Measurements from ENCODE around the gene LSM10.

Gene LSM10

GRCh38 chr1:36382231-36382630 lies 15.5 kb downstream of the LSM10 start:
- Histone ChIP-seq H3K27ac (no peak overlapping the region), H3K4me3 (ENCODE audit: low read depth, low read length) (no peak overlapping the region), H3K36me3 (replicated peaks) (no peaks in the 10 kb centered on the region), H3K27me3 (replicated peaks) (no peaks in the 10 kb centered on the region)
- DNase-seq = no peak
- TF ChIP-seq, protein P1, sequence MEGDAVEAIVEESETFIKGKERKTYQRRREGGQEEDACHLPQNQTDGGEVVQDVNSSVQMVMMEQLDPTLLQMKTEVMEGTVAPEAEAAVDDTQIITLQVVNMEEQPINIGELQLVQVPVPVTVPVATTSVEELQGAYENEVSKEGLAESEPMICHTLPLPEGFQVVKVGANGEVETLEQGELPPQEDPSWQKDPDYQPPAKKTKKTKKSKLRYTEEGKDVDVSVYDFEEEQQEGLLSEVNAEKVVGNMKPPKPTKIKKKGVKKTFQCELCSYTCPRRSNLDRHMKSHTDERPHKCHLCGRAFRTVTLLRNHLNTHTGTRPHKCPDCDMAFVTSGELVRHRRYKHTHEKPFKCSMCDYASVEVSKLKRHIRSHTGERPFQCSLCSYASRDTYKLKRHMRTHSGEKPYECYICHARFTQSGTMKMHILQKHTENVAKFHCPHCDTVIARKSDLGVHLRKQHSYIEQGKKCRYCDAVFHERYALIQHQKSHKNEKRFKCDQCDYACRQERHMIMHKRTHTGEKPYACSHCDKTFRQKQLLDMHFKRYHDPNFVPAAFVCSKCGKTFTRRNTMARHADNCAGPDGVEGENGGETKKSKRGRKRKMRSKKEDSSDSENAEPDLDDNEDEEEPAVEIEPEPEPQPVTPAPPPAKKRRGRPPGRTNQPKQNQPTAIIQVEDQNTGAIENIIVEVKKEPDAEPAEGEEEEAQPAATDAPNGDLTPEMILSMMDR (IDR thresholded peaks at IDR 0.05; ENCODE audit: low read depth, low read length, missing control alignments) = no peak
- in situ Hi-C loops (cut with HindIII; ENCODE audit: low pct_ligation_motif_present, low sequenced_read_pairs) = no loop called here

DNA sequence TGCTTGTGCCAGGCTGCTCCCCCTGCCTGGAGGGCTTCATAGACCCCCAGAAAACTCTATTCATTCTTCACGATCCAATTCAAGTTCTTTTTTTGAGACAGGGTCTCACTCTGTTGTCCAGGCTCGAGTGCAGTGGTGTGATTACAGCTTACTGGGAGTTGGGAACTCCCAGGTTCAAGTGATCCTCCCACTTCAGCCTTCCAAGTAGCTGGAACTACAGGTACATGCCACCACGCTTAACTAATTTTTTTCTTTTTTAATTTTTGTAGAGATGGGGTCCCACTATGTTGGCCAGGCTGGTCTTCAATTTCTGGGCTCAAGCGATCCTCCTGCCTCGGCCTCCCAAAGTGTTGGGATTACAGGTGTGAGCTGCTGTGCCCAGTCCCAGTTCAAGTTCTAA lies 16.3 kb downstream of the LSM10 start:
- no peak overlapping the region for H3K4me3 ChIP-seq (ENCODE audit: low read depth, low read length)
- no peaks in the 10 kb centered on the region for H3K36me3 ChIP-seq (replicated peaks)
- no peak for DNase-seq
- H3K27me3 ChIP-seq (replicated peaks) = no peaks in the 10 kb centered on the region
- no peak overlapping the region for H3K27ac ChIP-seq
- TF ChIP-seq, protein P1 (IDR thresholded peaks at IDR 0.05; ENCODE audit: low read depth, low read length, missing control alignments) = no peak
- in situ Hi-C loops (cut with HindIII; ENCODE audit: low pct_ligation_motif_present, low sequenced_read_pairs) = no loop called here

DNA sequence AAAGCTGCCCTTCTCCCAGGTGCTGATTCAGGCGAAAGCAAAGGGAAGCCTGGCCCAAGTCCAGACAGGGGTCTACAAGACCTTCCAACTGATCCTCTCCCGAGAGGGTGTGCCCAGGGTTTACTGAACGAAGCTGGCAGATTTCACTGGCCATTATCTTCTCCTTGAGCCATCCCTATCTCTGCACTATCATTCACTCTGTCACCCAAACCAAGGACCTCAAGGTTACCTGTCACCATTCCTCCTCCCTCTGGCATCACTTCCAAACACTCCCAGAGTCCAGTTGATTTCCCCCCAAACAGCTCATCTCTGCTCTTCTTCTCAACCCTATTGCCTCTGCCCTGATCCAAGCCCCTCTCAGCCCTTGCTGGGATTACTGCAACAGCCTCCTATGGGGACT lies 16.9 kb downstream of the LSM10 start:
- TF ChIP-seq, protein P1 (IDR thresholded peaks at IDR 0.05; ENCODE audit: low read depth, low read length, missing control alignments) = no peak
- no peak for DNase-seq
- no peak overlapping the region for H3K4me3 ChIP-seq (ENCODE audit: low read depth, low read length)
- H3K36me3 ChIP-seq (replicated peaks) = peaks cover 2% of the 10 kb centered on the region
- in situ Hi-C loops (cut with HindIII; ENCODE audit: low pct_ligation_motif_present, low sequenced_read_pairs) = no loop called here
- H3K27me3 ChIP-seq (replicated peaks) = no peaks in the 10 kb centered on the region
- H3K27ac ChIP-seq = no peak overlapping the region

DNA sequence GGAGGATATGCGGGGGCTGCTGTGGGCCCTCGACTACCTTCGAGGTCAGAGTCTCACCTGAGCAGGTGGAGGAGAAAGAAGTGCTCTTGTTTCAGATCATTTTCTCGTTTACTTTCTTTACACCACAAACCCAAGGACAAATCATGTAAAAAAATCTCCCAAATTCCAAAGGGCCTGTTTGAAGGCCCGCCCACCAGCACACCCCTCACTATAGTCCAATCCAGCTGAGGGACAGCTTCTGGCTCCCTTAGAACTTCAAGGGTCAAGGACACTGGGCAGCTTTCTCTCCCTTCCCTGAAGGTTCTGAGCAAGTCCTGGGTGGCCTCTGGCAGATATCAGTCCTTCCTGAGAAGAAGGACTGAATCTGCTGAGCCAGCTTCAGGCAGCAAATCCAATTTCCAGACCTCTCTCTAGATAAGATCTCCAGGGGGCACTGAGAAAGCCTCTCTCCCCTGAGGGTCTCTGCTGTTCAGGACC lies 17.5 kb downstream of the LSM10 start:
- Histone ChIP-seq H3K4me3 (ENCODE audit: low read depth, low read length) (no peak overlapping the region), H3K27me3 (replicated peaks) (no peaks in the 10 kb centered on the region), H3K27ac (no peak overlapping the region), H3K36me3 (replicated peaks) (peaks cover 2% of the 10 kb centered on the region)
- no peak for DNase-seq
- TF ChIP-seq, protein P1 (IDR thresholded peaks at IDR 0.05; ENCODE audit: low read depth, low read length, missing control alignments) = no peak
- in situ Hi-C loops (cut with HindIII; ENCODE audit: low pct_ligation_motif_present, low sequenced_read_pairs) = no loop called here

DNA sequence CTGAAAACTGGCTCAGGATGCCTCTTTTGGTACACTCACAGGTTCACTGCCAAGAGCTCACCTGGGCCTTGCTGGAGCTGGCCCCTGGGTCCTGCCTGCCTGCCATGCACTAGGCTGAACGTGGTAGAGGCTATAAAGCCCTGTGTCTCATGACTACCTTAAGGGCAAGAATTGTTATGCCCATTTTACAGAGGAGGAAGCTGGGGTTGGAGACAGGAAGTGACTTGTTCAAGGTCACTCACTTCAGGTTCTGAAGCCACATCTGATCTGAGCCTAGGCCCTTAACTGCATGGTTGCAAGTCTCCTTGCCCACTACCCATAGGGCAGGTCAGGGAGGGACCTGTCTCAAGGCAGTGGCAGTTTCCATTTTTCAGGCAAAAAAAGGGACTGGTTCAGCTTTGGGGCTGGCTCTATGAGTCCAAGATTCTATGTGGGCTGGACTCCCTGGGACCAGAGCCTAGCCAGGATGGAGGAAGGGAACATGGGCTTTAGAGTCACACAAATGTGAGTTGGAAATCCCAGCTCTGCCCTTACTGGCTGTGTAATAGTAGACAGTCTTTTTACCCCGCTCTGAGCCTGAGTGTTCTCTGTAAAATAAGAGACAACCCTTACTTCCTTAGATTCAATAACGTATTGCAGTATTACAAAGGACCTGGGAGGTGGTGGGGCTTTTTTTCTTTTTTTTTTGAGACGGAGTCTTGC lies 19.8 kb downstream of the LSM10 start:
- in situ Hi-C loops (cut with HindIII; ENCODE audit: low pct_ligation_motif_present, low sequenced_read_pairs) = no loop called here
- H3K27ac ChIP-seq = no peak overlapping the region
- no peak for DNase-seq

More for the DNA sequence above, 19.8 kb downstream of the LSM10 start:
- Histone ChIP-seq H3K27me3 (replicated peaks) (no peaks in the 10 kb centered on the region), H3K36me3 (replicated peaks) (peaks cover 2% of the 10 kb centered on the region), H3K4me3 (ENCODE audit: low read depth, low read length) (no peak overlapping the region)
- TF ChIP-seq, protein P1 (IDR thresholded peaks at IDR 0.05; ENCODE audit: low read depth, low read length, missing control alignments) = no peak
